ENCODE measurements around the gene VWA5B1. TPM values are rescaled to one million over a fixed set of nuclear protein-coding genes. Genes with fewer than 3 reads are reported as not detected.

Gene VWA5B1
- total and polyA plus RNA-seq, 2 of the 8 experiments (the other 6 are each of a cell fraction or from before 2014, with no cell fraction given), result 0.54 to 2.3 TPM

DNA sequence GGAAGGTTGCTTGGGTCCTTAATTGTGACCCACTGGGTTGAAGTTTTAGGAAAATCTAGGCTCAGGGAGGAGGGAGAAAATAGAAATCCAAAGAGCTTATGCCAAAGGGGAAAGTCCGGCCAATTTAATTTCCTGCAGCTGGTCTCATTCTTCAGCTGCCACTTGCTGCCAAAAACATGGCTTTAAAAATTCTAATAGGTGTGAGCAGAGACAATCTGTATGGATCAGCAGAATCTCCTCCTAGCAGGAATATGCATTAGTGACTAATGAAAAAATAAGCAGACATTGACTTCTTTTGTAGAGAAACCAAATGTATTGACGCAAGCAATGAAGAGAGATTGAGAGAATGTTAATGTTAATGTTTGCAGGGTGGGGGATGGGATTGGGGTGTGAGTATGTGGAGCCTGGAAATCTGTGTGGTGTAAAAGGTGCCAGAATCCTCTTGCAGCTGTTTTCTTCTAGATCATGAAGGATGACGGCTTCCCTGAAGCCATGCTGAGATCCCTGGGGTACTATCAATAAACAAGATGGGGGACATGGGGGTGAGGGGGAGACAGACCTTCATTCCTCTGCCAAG lies 35.3 kb downstream of the VWA5B1 start (continued):
- TF ChIP-seq, protein P1, sequence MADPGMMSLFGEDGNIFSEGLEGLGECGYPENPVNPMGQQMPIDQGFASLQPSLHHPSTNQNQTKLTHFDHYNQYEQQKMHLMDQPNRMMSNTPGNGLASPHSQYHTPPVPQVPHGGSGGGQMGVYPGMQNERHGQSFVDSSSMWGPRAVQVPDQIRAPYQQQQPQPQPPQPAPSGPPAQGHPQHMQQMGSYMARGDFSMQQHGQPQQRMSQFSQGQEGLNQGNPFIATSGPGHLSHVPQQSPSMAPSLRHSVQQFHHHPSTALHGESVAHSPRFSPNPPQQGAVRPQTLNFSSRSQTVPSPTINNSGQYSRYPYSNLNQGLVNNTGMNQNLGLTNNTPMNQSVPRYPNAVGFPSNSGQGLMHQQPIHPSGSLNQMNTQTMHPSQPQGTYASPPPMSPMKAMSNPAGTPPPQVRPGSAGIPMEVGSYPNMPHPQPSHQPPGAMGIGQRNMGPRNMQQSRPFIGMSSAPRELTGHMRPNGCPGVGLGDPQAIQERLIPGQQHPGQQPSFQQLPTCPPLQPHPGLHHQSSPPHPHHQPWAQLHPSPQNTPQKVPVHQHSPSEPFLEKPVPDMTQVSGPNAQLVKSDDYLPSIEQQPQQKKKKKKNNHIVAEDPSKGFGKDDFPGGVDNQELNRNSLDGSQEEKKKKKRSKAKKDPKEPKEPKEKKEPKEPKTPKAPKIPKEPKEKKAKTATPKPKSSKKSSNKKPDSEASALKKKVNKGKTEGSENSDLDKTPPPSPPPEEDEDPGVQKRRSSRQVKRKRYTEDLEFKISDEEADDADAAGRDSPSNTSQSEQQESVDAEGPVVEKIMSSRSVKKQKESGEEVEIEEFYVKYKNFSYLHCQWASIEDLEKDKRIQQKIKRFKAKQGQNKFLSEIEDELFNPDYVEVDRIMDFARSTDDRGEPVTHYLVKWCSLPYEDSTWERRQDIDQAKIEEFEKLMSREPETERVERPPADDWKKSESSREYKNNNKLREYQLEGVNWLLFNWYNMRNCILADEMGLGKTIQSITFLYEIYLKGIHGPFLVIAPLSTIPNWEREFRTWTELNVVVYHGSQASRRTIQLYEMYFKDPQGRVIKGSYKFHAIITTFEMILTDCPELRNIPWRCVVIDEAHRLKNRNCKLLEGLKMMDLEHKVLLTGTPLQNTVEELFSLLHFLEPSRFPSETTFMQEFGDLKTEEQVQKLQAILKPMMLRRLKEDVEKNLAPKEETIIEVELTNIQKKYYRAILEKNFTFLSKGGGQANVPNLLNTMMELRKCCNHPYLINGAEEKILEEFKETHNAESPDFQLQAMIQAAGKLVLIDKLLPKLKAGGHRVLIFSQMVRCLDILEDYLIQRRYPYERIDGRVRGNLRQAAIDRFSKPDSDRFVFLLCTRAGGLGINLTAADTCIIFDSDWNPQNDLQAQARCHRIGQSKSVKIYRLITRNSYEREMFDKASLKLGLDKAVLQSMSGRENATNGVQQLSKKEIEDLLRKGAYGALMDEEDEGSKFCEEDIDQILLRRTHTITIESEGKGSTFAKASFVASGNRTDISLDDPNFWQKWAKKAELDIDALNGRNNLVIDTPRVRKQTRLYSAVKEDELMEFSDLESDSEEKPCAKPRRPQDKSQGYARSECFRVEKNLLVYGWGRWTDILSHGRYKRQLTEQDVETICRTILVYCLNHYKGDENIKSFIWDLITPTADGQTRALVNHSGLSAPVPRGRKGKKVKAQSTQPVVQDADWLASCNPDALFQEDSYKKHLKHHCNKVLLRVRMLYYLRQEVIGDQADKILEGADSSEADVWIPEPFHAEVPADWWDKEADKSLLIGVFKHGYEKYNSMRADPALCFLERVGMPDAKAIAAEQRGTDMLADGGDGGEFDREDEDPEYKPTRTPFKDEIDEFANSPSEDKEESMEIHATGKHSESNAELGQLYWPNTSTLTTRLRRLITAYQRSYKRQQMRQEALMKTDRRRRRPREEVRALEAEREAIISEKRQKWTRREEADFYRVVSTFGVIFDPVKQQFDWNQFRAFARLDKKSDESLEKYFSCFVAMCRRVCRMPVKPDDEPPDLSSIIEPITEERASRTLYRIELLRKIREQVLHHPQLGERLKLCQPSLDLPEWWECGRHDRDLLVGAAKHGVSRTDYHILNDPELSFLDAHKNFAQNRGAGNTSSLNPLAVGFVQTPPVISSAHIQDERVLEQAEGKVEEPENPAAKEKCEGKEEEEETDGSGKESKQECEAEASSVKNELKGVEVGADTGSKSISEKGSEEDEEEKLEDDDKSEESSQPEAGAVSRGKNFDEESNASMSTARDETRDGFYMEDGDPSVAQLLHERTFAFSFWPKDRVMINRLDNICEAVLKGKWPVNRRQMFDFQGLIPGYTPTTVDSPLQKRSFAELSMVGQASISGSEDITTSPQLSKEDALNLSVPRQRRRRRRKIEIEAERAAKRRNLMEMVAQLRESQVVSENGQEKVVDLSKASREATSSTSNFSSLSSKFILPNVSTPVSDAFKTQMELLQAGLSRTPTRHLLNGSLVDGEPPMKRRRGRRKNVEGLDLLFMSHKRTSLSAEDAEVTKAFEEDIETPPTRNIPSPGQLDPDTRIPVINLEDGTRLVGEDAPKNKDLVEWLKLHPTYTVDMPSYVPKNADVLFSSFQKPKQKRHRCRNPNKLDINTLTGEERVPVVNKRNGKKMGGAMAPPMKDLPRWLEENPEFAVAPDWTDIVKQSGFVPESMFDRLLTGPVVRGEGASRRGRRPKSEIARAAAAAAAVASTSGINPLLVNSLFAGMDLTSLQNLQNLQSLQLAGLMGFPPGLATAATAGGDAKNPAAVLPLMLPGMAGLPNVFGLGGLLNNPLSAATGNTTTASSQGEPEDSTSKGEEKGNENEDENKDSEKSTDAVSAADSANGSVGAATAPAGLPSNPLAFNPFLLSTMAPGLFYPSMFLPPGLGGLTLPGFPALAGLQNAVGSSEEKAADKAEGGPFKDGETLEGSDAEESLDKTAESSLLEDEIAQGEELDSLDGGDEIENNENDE (IDR thresholded peaks at IDR 0.05; ENCODE audit: insufficient replicate concordance, low read length), result no peak

Measured in H1 (cell line).